AG04450 (cell line): Measurements from ENCODE around the gene THRB. TPM values are rescaled to one million over a fixed set of nuclear protein-coding genes. Genes with fewer than 3 reads are reported as not detected.

Source experiments
- CTCF ChIA-PET: fragments of 300-600, 350-600 bp; formaldehyde crosslinking; extraction: SDS; loops from one replicate; lab custom pipeline; 2022; ENCODE audit warnings: antibody characterized with exemption, inconsistent platforms; lab: Charles Lee
- POLR2A ChIA-PET: fragments of 350-600 bp; formaldehyde crosslinking; extraction: SDS; loops from one replicate; lab custom pipeline; 2021; ENCODE audit warnings: antibody characterized with exemption, inconsistent platforms; lab: Yijun Ruan, JAX
- DNase-seq: peaks from one replicate; pipeline ENCODE4 v3.0.0-alpha.2; 2011; ENCODE audit warnings: low read depth, low spot score
- H3K27ac ChIP-seq: one replicate; pipeline ENCODE4 v1.5.1; 2012; ENCODE audit warnings: low read depth, low read length, control low read depth
- H3K27me3 ChIP-seq: one replicate; pipeline ENCODE4 v1.6.0; 2012; ENCODE audit warnings: low read length; ENCODE audit not compliant: control insufficient read depth, insufficient read depth
- H3K4me3 ChIP-seq: 2 replicates; pipeline ENCODE4 v1.5.1; 2011; ENCODE audit warnings: mild to moderate bottlenecking, low read depth, low read length, control low read depth
- H3K9me3 ChIP-seq: 2 replicates; pipeline ENCODE4 v1.5.1; 2012; ENCODE audit warnings: low read length; ENCODE audit not compliant: control insufficient read depth, insufficient read depth
- CTCF ChIP-seq: IDR thresholded peaks from 2 replicates; pipeline ENCODE4 v1.5.1; 2011; ENCODE audit warnings: low read depth, low read length, control low read depth, inconsistent platforms
- polyA plus RNA-seq: library from polyadenylated mRNA; depleted of rRNA; stranded (reverse); fragments of >200 nt; gene quantifications from 2 replicates; pipeline ENCODE4 v1.2.3, GENCODE V29; 2011

THRB gene
- polyA plus RNA-seq, 1 experiment, result 0.02 TPM

DNA sequence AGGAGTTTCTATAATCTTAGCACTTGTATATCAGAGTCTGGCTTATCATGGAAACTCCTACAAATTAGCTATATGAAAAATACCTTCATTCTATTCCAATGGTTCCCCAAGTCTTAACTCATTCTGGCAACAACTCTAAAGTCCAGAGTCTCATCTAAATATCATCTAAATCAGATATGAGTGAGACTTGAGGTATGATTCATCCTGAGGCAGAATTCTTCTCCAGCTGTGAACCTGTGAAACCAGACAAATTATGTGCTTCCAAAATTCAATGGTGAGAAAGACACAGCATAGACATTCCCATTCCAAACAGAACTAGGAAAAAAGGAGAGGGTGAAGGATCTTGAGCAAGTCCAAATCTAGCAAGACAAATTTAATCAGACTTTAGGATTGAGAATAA lies 138.8 kb downstream of the THRB start:
- Histone ChIP-seq H3K4me3 (no peak overlapping the region), H3K9me3 (no peaks in the 10 kb centered on the region), H3K27ac (no peak overlapping the region), H3K27me3 (no peaks in the 10 kb centered on the region)
- no peak for DNase-seq
- CTCF ChIA-PET, result no interaction called here
- POLR2A ChIA-PET, result no interaction called here
- no peak for TF ChIP-seq CTCF

DNA sequence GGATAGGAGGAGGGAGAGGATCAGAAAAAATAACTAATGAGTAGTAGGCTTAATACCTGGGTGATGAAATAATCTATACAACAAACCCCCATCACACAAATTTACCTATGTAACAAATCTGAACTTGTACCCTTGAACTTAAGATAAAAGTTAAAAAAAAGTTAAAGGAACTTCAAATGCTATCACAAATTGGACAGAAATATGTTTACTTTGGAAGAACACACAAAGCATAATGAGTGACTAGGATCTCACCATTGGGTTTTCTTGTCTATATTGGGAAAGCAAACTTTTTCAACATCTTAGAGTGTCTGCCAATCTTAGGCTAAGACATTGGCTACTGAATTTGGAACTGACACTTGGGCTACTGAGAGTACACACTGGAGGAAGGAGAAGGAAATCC lies 140.4 kb downstream of the THRB start:
- H3K9me3 ChIP-seq, result no peaks in the 10 kb centered on the region
- ChIA-PET CTCF (no interaction called here), POLR2A (no interaction called here)
- TF ChIP-seq CTCF, result no peak
- DNase-seq, result no peak
- no peaks in the 10 kb centered on the region for H3K27me3 ChIP-seq
- H3K27ac ChIP-seq, result no peak overlapping the region
- H3K4me3 ChIP-seq, result no peak overlapping the region

DNA sequence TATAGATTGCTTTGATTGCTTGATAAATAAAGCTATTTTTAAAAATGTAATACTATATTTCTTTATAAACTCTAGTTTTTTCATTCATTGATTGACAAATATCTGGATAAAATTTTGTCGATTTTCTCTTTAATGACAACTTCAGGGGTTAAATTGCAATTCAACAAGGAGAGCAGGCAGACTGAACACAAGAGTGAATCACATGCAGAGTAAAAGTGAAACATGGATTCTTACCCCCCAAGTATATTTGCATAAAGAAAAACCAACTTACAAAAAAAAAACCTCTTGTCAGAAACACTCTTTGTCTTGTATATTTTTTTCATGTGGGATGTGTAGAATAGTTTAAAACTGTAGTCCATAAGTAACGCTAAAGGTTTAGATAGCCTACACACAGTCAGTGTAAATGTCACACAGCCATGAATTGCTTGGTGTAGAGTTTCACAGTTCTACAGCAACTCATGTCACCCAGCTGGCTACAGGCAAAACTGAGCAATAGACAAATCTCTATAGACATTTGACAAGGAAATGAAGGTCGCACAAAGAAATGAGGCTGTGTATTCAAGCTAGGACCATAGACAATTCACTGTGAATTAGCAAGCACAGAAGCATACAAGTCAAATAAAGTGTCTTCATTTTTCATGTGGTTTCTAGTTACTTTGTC lies 141.6 kb downstream of the THRB start:
- Histone ChIP-seq H3K9me3 (no peaks in the 10 kb centered on the region), H3K27ac (no peak overlapping the region), H3K27me3 (no peaks in the 10 kb centered on the region), H3K4me3 (no peak overlapping the region)
- TF ChIP-seq CTCF, result no peak
- CTCF ChIA-PET, result interaction anchor here (0.6 kb wide), 1 partner anchor 13 kb away, joined by 7 read pairs; no protein-coding TSS in a partner anchor
- POLR2A ChIA-PET, result no interaction called here
- no peak for DNase-seq

- ChIA-PET CTCF (no interaction called here), POLR2A (no interaction called here)
- no peaks in the 10 kb centered on the region for H3K9me3 ChIP-seq
Observed at GRCh38 chr3:24351779-24352469, 142.7 kb downstream of the THRB start.

More at GRCh38 chr3:24351779-24352469, 142.7 kb downstream of the THRB start:
- no peak overlapping the region for H3K4me3 ChIP-seq
- H3K27me3 ChIP-seq, result no peaks in the 10 kb centered on the region
- DNase-seq, result no peak
- TF ChIP-seq CTCF, result no peak
- no peak overlapping the region for H3K27ac ChIP-seq
